H9 (cell line): ENCODE measurements around the gene OGFOD3. TPM values are rescaled to one million over a fixed set of nuclear protein-coding genes. Genes with fewer than 3 reads are reported as not detected.

Experiments used
- DNase-seq: peaks from one replicate; pipeline ENCODE4 v3.0.0-alpha.2; 2017
- H2AFZ ChIP-seq: one replicate; pipeline ENCODE4 v1.6.1; 2013; ENCODE audit warnings: mild to moderate bottlenecking, low read length, control low read depth, moderate library complexity
- H2AK5ac ChIP-seq: 2 replicates; pipeline ENCODE4 v1.6.1; 2013; ENCODE audit warnings: low read length, control low read depth, mixed read lengths; ENCODE audit not compliant: insufficient read length
- H2BK120ac ChIP-seq: one replicate; pipeline ENCODE4 v1.6.1; 2013; ENCODE audit warnings: low read depth, mild to moderate bottlenecking, low read length, control low read depth, inconsistent platforms; ENCODE audit not compliant: poor library complexity, severe bottlenecking
- H2BK12ac ChIP-seq: 2 replicates; pipeline ENCODE4 v1.6.1; 2013; ENCODE audit warnings: low read length, control low read depth, mixed read lengths, low read depth; ENCODE audit not compliant: insufficient read length
- H2BK15ac ChIP-seq: 2 replicates; pipeline ENCODE4 v1.6.1; 2013; ENCODE audit warnings: low read depth, low read length, control low read depth
- H2BK20ac ChIP-seq: one replicate; pipeline ENCODE4 v1.6.1; 2013; ENCODE audit warnings: low read depth, mild to moderate bottlenecking, low read length, control low read depth, inconsistent platforms; ENCODE audit not compliant: poor library complexity, severe bottlenecking
- H2BK5ac ChIP-seq: 2 replicates; pipeline ENCODE4 v1.6.1; 2013; ENCODE audit warnings: low read length, control low read depth, mixed read lengths; ENCODE audit not compliant: insufficient read length
- H3K14ac ChIP-seq: 2 replicates; pipeline ENCODE4 v1.6.1; 2013; ENCODE audit warnings: low read length, control low read depth; ENCODE audit not compliant: insufficient read depth
- H3K18ac ChIP-seq: 2 replicates; pipeline ENCODE4 v1.6.1; 2013; ENCODE audit warnings: low read depth, mild to moderate bottlenecking, mixed read lengths, low read length, control low read depth; ENCODE audit not compliant: insufficient read length
- H3K23ac ChIP-seq: 2 replicates; pipeline ENCODE4 v1.6.1; 2013; ENCODE audit warnings: low read length, control low read depth, mixed read lengths, low read depth; ENCODE audit not compliant: insufficient read length
- H3K23me2 ChIP-seq: 2 replicates; pipeline ENCODE4 v1.6.1; 2013; ENCODE audit warnings: low read depth, mild to moderate bottlenecking, mixed read lengths, low read length, control low read depth; ENCODE audit not compliant: insufficient read length, poor library complexity, severe bottlenecking
- H3K27ac ChIP-seq: 2 replicates; pipeline ENCODE4 v1.5.1; 2013; ENCODE audit warnings: low read length, control low read depth, mixed read lengths, low read depth; ENCODE audit not compliant: insufficient read length
- H3K27me3 ChIP-seq: 2 replicates; pipeline ENCODE4 v1.6.1; 2013; ENCODE audit warnings: low read length, control low read depth, inconsistent platforms; ENCODE audit not compliant: insufficient read depth
- H3K4ac ChIP-seq: 2 replicates; pipeline ENCODE4 v1.6.1; 2013; ENCODE audit warnings: low read depth, mild to moderate bottlenecking, control low read depth, inconsistent platforms, low read length, moderate library complexity
- H3K4me1 ChIP-seq: 2 replicates; pipeline ENCODE4 v1.6.1; 2013; ENCODE audit warnings: low read length, control low read depth, inconsistent platforms; ENCODE audit not compliant: insufficient read depth
- H3K4me2 ChIP-seq: 2 replicates; pipeline ENCODE4 v1.6.1; 2013; ENCODE audit warnings: low read length, control low read depth, mixed read lengths; ENCODE audit not compliant: insufficient read length, insufficient read depth
- H3K56ac ChIP-seq: 2 replicates; pipeline ENCODE4 v1.6.1; 2013; ENCODE audit warnings: low read depth, mild to moderate bottlenecking, mixed read lengths, low read length, control low read depth; ENCODE audit not compliant: insufficient read length
- H3K79me1 ChIP-seq: 2 replicates; pipeline ENCODE4 v1.6.1; 2013; ENCODE audit warnings: low read depth, mild to moderate bottlenecking, moderate library complexity, low read length, control low read depth, inconsistent platforms; ENCODE audit not compliant: insufficient read depth, poor library complexity, severe bottlenecking
- H3K79me2 ChIP-seq: 2 replicates; pipeline ENCODE4 v1.6.1; 2013; ENCODE audit warnings: low read length, control low read depth, inconsistent platforms; ENCODE audit not compliant: insufficient read depth
- H3K9ac ChIP-seq: 2 replicates; pipeline ENCODE4 v1.6.1; 2013; ENCODE audit warnings: low read length, control low read depth, mixed read lengths; ENCODE audit not compliant: insufficient read length; ENCODE audit errors: extremely low read depth
- H3K9me3 ChIP-seq: one replicate; pipeline ENCODE4 v1.6.1; 2013; ENCODE audit warnings: low read depth, low read length, inconsistent platforms; ENCODE audit not compliant: control insufficient read depth
- H3T11ph ChIP-seq: one replicate; pipeline ENCODE4 v1.6.1; 2013; ENCODE audit warnings: mild to moderate bottlenecking, low read length, control low read depth, inconsistent platforms
- H4K20me1 ChIP-seq: one replicate; pipeline ENCODE4 v1.6.1; 2013; ENCODE audit not compliant: control insufficient read depth, insufficient read length, insufficient read depth
- H4K5ac ChIP-seq: 2 replicates; pipeline ENCODE4 v1.6.1; 2013; ENCODE audit warnings: low read depth, mild to moderate bottlenecking, mixed read lengths, low read length, control low read depth; ENCODE audit not compliant: insufficient read length
- H4K8ac ChIP-seq: replicated peaks from 2 replicates; pipeline ENCODE4 v1.6.1; 2013; ENCODE audit warnings: low read length, control low read depth, mixed read lengths, low read depth; ENCODE audit not compliant: insufficient read length
- H4K91ac ChIP-seq: 2 replicates; pipeline ENCODE4 v1.6.1; 2013; ENCODE audit warnings: low read depth, mild to moderate bottlenecking, moderate library complexity, mixed read lengths, low read length, control low read depth; ENCODE audit not compliant: insufficient read length
- H3K27ac Mint-ChIP-seq, 3 experiments: 2 replicates in 2 of 3; 3 replicates in 1 of 3; pipeline ENCODE4 v1.8.0; 2020 to 2021; ENCODE audit warnings: mixed read lengths in 3 of 3, mild to moderate bottlenecking in 1 of 3, moderate library complexity in 1 of 3
- H3K27me3 Mint-ChIP-seq: 2 replicates; pipeline ENCODE4 v1.8.0; 2021; ENCODE audit warnings: low read depth, mild to moderate bottlenecking, moderate library complexity, mixed read lengths
- H3K36me3 Mint-ChIP-seq, 3 experiments: 2 replicates in 2 of 3; 3 replicates in 1 of 3; pipeline ENCODE4 v1.8.0; 2020 to 2021; ENCODE audit warnings: low read depth in 3 of 3, mixed read lengths in 3 of 3; ENCODE audit not compliant: insufficient read depth in 1 of 3
- H3K4me1 Mint-ChIP-seq, 2 experiments: 2 replicates each; pipeline ENCODE4 v1.8.0; 2020; ENCODE audit warnings: mixed read lengths in 2 of 2
- H3K4me3 Mint-ChIP-seq, 2 experiments: 2 replicates in 1 of 2; 3 replicates in 1 of 2; pipeline ENCODE4 v1.8.0; 2020 to 2021; ENCODE audit warnings: mild to moderate bottlenecking in 2 of 2, mixed read lengths in 2 of 2, moderate library complexity in 1 of 2
- H3K9me3 Mint-ChIP-seq, 2 experiments: 2 replicates in 1 of 2; 3 replicates in 1 of 2; pipeline ENCODE4 v1.8.0; 2020; ENCODE audit warnings: mild to moderate bottlenecking in 2 of 2, mixed read lengths in 2 of 2, moderate library complexity in 1 of 2
- CTCF ChIP-seq: fragments of 200-600 bp; sonication (generic); conservative IDR thresholded peaks from 3 replicates; pipeline ENCODE4 v1.8.0; 2021; ENCODE audit warnings: antibody characterized with exemption, mild to moderate bottlenecking
- WGBS: extraction: QIAGEN DNeasy Blood & Tissue Kit; methylation state at CpG from one replicate; pipeline ENCODE4 v1.1.7; 2013; ENCODE audit warnings: missing lambda C conversion rate, low lambda C conversion rate, mixed read lengths; ENCODE audit not compliant: insufficient read length; ENCODE audit errors: extremely low coverage; 5-methylcytosine and 5-hydroxymethylcytosine counted together
- total RNA-seq: library from RNA; stranded (reverse); gene quantifications from 2 replicates; pipeline ENCODE4 v1.2.1, GENCODE V29; 2021

Gene OGFOD3
- total RNA-seq, 1 experiment from 2014 or later: 27.8 TPM

GRCh38 chr17:82339634-82340580 is 78.5 kb downstream of the OGFOD3 start:
- Histone ChIP-seq H3K4me1 (no peaks in the 10 kb centered on the region), H4K5ac (no peak overlapping the region), H2AFZ (no peak overlapping the region), H3K23ac (no peak overlapping the region), H3K4me2 (no peak overlapping the region), H3K9ac (no peak overlapping the region), H3K14ac (peak overlapping the region; percentile 78), H3K4ac (no peak overlapping the region), H2BK20ac (no peak overlapping the region), H3K79me2 (no peaks in the 10 kb centered on the region), H2BK12ac (no peak overlapping the region), H2AK5ac (no peak overlapping the region), H3T11ph (no peak overlapping the region), H4K20me1 (no peaks in the 10 kb centered on the region), H4K8ac (no peak overlapping the region), H3K79me1 (no peaks in the 10 kb centered on the region), H3K27me3 (peaks cover 3% of the 10 kb centered on the region; the same call in 1 of the 2 replicates), H2BK5ac (no peak overlapping the region), H3K18ac (no peak overlapping the region), H4K91ac (no peak overlapping the region), H2BK15ac (no peak overlapping the region), H2BK120ac (no peak overlapping the region), H3K9me3 (no peaks in the 10 kb centered on the region), H3K23me2 (peaks cover 2% of the 10 kb centered on the region), H3K56ac (no peak overlapping the region), H3K27ac (no peak overlapping the region)
- Mint-ChIP-seq H3K9me3 (peaks cover 15 to 17% of the 10 kb centered on the region in 2 experiments), H3K4me3 (no peak overlapping the region), H3K27ac (no peak overlapping the region), H3K4me1 (peaks cover 20 to 31% of the 10 kb centered on the region in 2 experiments), H3K27me3 (peaks cover 80% of the 10 kb centered on the region), H3K36me3 (peaks cover 3 to 8% (median 6%) of the 10 kb centered on the region in 3 experiments; a peak in 6 of 7 replicates)
- TF ChIP-seq CTCF: no peak
- no CpG with 5 or more reads among the region's 10 CpGs for WGBS
- DNase-seq: no peak

Other genes with a start within 250 kb of the OGFOD3 start
- 11.0 and 14.6 TPM in 2 replicates for gene CCDC57, start 205.7 kb downstream of the OGFOD3 start, total RNA-seq
- gene SLC16A3, start 189.5 kb downstream of the OGFOD3 start, total RNA-seq: 26.0 and 28.4 TPM in 2 replicates
- 137 and 144 TPM in 2 replicates for gene CSNK1D, start 144.9 kb downstream of the OGFOD3 start, total RNA-seq
- gene CD7, start 101.0 kb downstream of the OGFOD3 start, total RNA-seq: 0.22 and 0.35 TPM in 2 replicates
- 0.28 and 0.70 TPM in 2 replicates for gene SECTM1, start 84.8 kb downstream of the OGFOD3 start, total RNA-seq
- gene TEX19, start 59.3 kb downstream of the OGFOD3 start, total RNA-seq: 1.4 and 1.5 TPM in 2 replicates
- gene UTS2R, start 46.8 kb downstream of the OGFOD3 start, total RNA-seq: 0.75 and 0.94 TPM in 2 replicates
- gene HEXD, start 239 bp downstream of the OGFOD3 start, total RNA-seq: 23.2 and 24.1 TPM in 2 replicates
- gene CYBC1, start 32.2 kb upstream of the OGFOD3 start, total RNA-seq: 80.4 and 81.7 TPM in 2 replicates
- 124 and 129 TPM in 2 replicates for gene NARF, start 40.2 kb upstream of the OGFOD3 start, total RNA-seq
- gene FOXK2, start 101.1 kb upstream of the OGFOD3 start, total RNA-seq: 59.6 and 72.0 TPM in 2 replicates
- gene WDR45B, start 229.9 kb upstream of the OGFOD3 start, total RNA-seq: 105 and 110 TPM in 2 replicates